Left hindlimb (tissue), 1 donor: ENCODE results near the gene PKP4.
"Not testable (repeated sequence)": the region's sequence is repeated elsewhere in the genome, so short reads cannot be mapped to it uniquely, and the experiment has no call there.

ENCODE experiments used
- DNase-seq: peaks from one replicate; pipeline ENCODE4 v3.0.0-alpha.2; 2018

PKP4 gene

DNA sequence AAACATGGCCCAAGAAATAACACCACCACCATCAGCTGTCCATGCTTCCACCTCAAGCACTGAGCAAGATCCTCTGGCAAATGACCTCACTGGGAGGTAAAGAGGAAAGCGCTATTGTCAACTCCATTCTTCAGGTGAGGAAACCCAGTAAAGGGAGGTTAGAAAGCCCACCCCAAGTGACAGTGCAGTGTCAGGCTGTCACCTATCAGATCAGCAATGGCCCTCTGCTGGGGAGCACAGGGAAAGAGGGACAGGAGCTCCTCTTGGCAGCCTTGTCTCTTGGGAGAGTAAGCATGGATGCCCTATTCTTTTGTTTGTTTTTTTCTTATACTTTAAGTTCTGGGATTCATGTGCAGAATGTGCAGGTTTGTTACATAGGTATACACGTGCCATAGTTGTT lies 234.1 kb downstream of the PKP4 start:
- no peak for DNase-seq

- no peak for DNase-seq
Measured at GRCh38 chr2:158691619-158692018, 234.9 kb downstream of the PKP4 start.

DNA sequence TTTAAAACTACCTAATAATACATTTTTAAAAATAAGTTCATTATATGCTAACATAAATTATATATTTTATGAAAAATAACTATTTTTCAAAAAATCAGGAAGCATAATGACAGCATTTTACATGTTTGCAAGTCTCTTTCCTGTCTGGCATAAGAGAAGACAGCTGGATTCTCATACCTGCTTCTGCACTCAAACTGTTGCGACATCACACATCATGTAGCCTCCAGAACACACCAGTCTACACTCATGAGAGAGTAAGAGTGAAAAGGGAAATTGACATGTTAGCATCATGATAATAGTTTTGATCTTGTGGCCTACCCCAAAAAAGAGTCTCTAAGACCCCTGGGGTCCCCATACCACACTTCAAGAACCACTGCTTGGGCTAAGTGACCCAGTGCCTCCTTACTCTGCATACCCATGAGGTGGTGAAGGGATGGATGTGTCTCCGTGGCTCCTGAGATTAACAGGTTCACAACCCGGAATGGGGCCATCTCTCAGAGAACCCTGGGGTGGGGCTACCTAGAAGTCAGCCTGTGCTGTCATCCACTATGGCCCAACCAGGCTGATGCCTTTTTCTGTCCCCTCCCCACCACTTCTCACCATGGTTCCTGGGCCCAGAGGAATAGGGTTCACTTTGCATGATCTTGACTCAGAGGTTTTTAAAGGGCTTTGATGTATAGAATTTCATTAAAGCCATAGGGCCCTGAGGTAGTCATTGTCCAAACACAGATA lies 235.8 kb downstream of the PKP4 start:
- no peak for DNase-seq

- DNase-seq, result no peak
Measured at GRCh38 chr2:158693476-158693875, 236.7 kb downstream of the PKP4 start.

DNA sequence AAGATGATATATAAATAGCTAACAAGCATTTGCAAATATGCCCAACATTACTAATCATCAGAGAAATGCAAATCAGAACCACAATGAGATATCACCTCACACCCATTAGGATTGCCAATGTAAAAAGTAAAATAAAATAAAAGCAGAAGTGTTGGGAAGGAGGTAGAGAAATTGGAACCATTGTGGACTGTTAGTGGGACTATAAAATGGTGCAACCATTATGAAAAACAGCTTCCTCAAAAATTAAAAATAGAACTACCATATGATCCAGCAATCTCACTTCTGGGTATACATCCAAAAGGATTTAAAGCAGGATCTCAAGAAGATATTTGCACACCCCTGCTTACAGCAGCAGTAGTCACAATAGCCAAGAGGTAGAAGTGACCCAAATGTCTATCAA lies 238.6 kb downstream of the PKP4 start:
- no peak for DNase-seq

DNA sequence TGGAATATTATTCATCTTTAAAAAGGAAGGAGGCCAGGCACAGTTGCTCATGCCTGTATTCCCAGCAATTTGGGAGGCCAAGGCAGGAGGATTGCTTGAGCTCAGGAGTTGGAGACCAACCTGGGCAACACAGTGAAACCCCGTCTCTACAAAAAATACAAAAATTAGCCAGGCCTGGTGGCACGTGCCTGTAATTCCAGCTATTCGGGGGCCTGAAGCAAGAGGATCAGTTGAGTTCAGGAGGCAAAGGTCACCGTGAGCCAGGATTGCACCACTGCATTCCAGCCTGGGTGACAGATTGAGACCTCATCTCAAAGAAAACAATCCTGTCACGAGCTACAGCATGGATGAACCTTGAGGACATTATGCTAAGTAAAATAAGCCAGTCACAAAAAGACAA lies 239.0 kb downstream of the PKP4 start:
- DNase-seq, result not testable (repeated sequence)

DNA sequence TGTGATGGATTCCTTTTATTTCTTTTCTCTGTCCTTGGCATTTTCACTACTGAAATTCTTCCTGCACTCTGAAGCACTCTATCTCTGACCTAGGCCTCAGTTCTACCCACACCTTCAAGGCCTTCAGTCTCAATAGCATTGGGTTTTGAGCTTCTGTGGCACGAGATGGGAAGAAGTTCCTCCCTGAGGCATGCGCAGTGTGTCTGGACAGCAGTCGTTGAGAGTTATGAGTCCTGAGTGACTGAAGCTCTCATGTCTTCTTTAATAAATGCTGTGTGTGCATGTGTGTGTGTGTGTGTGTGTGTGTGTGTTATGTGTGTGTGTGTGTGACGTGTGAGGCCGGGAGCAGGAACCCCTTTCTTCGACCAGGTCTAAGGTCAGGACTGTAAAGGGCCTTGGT lies 242.6 kb downstream of the PKP4 start:
- no peak for DNase-seq

DNA sequence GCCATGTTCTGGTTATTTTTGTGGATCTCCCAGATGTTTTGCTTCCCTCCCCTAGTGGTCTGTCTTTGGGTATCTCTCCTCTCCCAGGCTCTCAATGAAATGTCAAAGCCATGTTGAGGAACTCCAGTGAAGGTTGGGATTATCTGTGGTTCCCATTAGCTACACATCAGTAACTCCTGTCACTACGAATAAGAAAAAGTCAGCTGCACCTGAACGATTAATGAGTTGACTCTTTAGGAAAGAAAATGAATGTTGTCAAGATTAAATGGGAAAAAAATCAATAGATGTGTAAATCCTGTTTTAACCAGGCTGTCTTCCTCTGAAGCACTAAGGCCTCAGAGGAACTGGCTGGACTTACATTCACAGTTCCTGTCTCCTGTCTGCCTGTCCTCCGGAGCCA lies 244.3 kb downstream of the PKP4 start:
- no peak for DNase-seq

- DNase-seq, result no peak
Measured at GRCh38 chr2:158702740-158703139, 246.0 kb downstream of the PKP4 start.

DNA sequence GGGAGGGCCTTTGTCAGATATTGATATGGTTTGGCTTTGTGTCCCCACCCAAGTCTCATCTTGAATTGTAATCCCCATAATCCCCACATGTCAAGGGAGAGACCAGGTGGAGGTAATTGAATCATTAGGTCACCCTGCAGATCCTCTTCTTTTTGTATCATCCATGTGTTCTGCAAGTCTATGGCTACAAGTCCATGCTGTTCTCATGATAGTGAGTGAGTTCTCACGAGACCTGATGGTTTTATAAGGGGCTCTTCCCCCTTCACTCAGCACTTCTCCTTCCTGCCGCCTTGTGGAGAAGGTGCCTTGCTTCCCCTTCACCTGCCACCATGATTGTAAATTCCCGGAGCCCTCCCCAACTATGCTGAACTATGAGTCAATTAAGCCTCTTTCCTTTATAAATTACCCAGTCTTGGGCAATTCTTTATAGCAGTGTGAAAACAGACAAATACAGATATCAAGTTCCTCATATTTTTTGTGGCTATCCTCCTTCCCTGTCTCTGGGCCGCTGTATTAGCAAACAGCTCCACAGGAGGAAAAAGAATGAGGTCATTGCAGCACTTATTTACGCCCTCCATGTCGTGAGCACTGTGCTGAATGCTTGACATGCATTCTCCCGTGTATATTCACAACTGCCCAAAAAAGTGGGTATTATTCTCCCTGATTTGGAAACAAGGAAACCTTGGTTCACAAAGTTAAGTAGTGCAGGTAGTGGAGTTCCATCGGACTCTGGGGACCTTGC lies 248.1 kb downstream of the PKP4 start:
- not testable (repeated sequence) for DNase-seq

GRCh38 chr2:158712791-158713522 lies 256.2 kb downstream of the PKP4 start:
- no peak for DNase-seq

DNA sequence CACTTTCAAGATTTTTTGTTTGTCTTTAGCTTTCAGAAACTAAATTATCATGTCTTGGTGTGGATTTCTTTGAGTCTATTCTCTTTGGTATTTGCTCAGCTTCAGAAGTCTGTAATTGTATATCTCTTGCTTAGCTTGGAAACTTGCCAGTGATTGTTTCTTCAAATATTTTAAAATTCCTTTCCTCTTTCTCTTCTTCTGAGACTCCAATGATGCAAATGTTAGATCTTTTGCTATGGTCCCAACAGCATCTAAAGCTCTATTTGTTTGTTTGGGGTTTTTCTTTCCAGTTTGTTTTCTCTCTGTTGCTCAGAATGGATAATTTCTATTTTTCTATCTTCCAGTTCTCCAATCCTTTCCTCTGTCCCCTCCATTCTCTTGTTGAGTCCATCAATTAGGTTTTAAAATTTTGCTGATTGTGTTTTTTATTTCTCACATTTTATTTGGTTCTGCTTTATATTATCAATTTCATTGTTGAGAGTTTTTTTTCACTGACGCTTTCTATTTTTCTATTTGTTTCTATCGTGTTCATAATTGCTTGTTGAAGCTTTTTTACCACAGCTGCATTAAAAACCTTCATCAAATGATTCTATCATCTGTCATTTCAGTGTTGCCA lies 256.9 kb downstream of the PKP4 start:
- no peak for DNase-seq

- DNase-seq, result no peak
Measured at GRCh38 chr2:158714420-158714819, 257.7 kb downstream of the PKP4 start.

DNA sequence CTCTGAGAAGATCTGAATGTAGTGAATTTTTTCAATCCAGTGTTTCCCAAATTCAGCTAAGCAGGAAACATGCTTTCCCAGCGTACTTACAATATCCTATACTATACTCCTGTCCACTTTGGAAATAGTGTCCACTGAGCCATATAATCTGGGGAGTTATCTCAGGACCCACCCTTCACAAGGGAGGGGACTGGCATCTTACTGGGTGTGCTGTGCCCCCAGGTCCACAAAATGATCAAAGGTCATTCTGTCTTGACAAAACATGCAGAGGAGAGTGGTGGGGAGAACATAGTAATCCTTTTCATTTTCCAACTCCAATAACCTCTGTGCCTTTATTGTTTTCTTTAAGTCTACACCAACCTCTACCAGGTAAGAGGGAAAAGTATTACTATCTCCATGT lies 258.6 kb downstream of the PKP4 start:
- no peak for DNase-seq

- DNase-seq, result peak; percentile 68
Measured at GRCh38 chr2:158716121-158716791, 259.5 kb downstream of the PKP4 start.

- no peak for DNase-seq
Measured at GRCh38 chr2:158716921-158717320, 260.2 kb downstream of the PKP4 start.

DNA sequence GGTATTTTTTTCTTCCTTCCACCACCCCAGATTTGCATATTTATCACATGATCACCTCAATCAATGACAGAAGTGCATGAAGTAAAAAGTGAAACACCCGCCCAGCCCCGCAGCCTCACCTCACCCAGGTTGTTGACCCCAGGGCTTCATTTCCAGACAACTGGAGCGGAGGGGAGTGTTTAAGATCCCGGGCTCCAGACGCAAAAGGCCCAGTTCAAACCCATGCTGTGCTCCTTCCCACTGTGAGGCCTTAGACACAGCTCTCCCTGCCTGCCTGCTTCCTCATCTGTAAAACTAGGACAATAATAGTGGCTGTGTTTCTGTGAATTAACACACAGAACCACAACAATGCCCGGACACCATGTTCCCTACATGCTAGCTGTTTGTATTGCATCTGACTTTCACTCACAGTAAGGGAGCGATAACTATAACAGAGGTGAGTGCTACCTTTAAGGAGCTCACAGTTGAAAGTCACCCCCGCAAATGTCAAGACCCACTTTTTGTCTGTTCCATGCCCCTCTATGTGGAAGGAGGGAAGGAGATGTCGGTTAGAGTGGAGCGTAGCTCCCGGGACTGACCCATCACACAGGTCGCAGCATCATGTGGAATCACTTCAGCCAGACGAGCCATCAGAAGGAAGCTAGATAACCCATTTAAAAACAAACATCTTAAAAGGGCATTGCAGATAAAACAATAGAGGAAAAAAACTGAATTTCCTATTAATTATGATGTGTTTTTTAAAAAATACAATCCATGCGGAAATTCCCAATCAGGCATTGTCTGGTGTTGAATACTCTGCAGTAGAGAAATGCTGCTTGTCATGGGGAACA lies 260.8 kb downstream of the PKP4 start:
- no peak for DNase-seq

GRCh38 chr2:158718196-158718585 lies 261.4 kb downstream of the PKP4 start:
- DNase-seq, result no peak

- no peak for DNase-seq
Measured at GRCh38 chr2:158718851-158719250, 262.1 kb downstream of the PKP4 start.

DNA sequence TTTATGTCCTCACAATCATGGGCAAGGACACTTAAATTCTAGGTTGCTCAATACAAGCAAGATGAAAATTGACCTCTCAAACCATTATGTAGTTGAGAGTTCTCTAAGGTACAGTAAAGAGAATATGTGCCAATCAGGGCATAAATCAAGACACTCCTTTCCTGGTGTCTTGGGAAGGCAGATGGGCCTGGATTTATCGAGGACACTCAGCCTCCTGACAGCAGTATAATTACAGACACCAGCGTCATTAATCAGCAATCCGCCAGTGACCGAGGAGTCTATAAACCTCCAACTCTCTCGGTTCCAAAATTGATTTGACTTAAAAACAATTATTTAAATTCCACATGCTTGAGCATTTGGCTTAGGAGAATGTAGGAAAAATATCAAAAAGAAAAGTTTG lies 262.7 kb downstream of the PKP4 start:
- no peak for DNase-seq

GRCh38 chr2:158722266-158723105 lies 265.7 kb downstream of the PKP4 start:
- no peak for DNase-seq
